H1 (cell line): ENCODE measurements around the gene IZUMO2. TPM values are rescaled to one million over a fixed set of nuclear protein-coding genes. Genes with fewer than 3 reads are reported as not detected.

Source experiments
- CTCF ChIA-PET: fragments of 300-600 bp; sonication (Branson Sonifier 250); formaldehyde crosslinking; loops from one replicate; lab custom pipeline; 2021; ENCODE audit not compliant: partially characterized antibody; lab: Charles Lee
- POLR2A ChIA-PET: fragments of 300-600 bp; sonication (Branson Sonifier 250); formaldehyde crosslinking; loops from one replicate; lab custom pipeline; 2021; ENCODE audit warnings: inconsistent platforms; ENCODE audit not compliant: partially characterized antibody; lab: Charles Lee
- DNase-seq, 2 experiments: peaks; one replicate each; pipeline versions ENCODE4 v3.0.0 to v3.0.0-alpha.2; 2010 to 2022; ENCODE audit warnings: low spot score in 2 of 2, low read depth in 1 of 2, mixed read lengths in 1 of 2
- FAIRE-seq: peaks from 2 replicates; lab custom pipeline; 2011; peaks lifted over from hg19 to GRCh38; lab: Jason Lieb, UNC
- H2AFZ ChIP-seq: 2 replicates; pipeline ENCODE4 v1.8.1; 2012; ENCODE audit warnings: low read length, inconsistent platforms
- H2AK5ac ChIP-seq: 2 replicates; pipeline ENCODE4 v1.6.1; 2013; ENCODE audit warnings: low read depth, low read length
- H2BK120ac ChIP-seq: replicated peaks from 2 replicates; pipeline ENCODE3; 2013; ENCODE audit warnings: low read depth, low read length, inconsistent platforms
- H2BK12ac ChIP-seq: 2 replicates; pipeline ENCODE4 v1.6.1; 2013; ENCODE audit warnings: low read depth, low read length
- H2BK15ac ChIP-seq: 2 replicates; pipeline ENCODE4 v1.6.1; 2013; ENCODE audit warnings: low read length
- H2BK20ac ChIP-seq: 2 replicates; pipeline ENCODE4 v1.6.1; 2013; ENCODE audit warnings: low read length
- H2BK5ac ChIP-seq: 2 replicates; pipeline ENCODE4 v1.6.1; 2013; ENCODE audit warnings: low read depth, low read length
- H3K14ac ChIP-seq: 2 replicates; pipeline ENCODE4 v1.6.1; 2013; ENCODE audit warnings: inconsistent platforms; ENCODE audit not compliant: insufficient read length
- H3K18ac ChIP-seq: 2 replicates; pipeline ENCODE4 v1.6.1; 2013; ENCODE audit warnings: low read length; ENCODE audit errors: extremely low read depth
- H3K23ac ChIP-seq: 2 replicates; pipeline ENCODE4 v1.6.1; 2013; ENCODE audit warnings: inconsistent platforms; ENCODE audit not compliant: insufficient read length
- H3K23me2 ChIP-seq: 2 replicates; pipeline ENCODE4 v1.6.1; 2013; ENCODE audit warnings: low read depth, low read length
- H3K27ac ChIP-seq: 2 replicates; pipeline ENCODE4 v1.6.1; 2011; ENCODE audit warnings: low read depth, low read length, inconsistent platforms
- H3K27me3 ChIP-seq, 4 experiments: replicated peaks in 1 of 4; 1 replicate in 1 of 4; 2 replicates in 3 of 4; pipeline versions ENCODE4 v1.6.1 to v1.8.1; 2011 to 2013; ENCODE audit warnings: low read length in 3 of 4, mild to moderate bottlenecking in 3 of 4, inconsistent platforms in 2 of 4, mixed read lengths in 2 of 4, moderate library complexity in 1 of 4; ENCODE audit not compliant: control insufficient read depth in 3 of 4, insufficient read depth in 3 of 4; ENCODE audit errors: extremely low read depth in 1 of 4
- H3K36me3 ChIP-seq, 4 experiments: 2 replicates each; pipeline versions ENCODE4 v1.6.1 to v1.8.1; 2011 to 2013; ENCODE audit warnings: mild to moderate bottlenecking in 4 of 4, low read length in 3 of 4, moderate library complexity in 2 of 4, control low read depth in 1 of 4, inconsistent platforms in 1 of 4; ENCODE audit not compliant: insufficient read depth in 4 of 4, control insufficient read depth in 2 of 4
- H3K4ac ChIP-seq: replicated peaks from 2 replicates; pipeline ENCODE3; 2013; ENCODE audit warnings: low read length, low read depth, mixed read lengths, inconsistent platforms; ENCODE audit not compliant: insufficient read length
- H3K4me1 ChIP-seq, 4 experiments: replicated peaks in 1 of 4; 1 replicate in 1 of 4; 2 replicates in 3 of 4; pipeline versions ENCODE4 v1.6.1 to v1.8.1; 2011 to 2013; ENCODE audit warnings: low read length in 3 of 4, inconsistent platforms in 2 of 4, mixed read lengths in 1 of 4; ENCODE audit not compliant: insufficient read depth in 4 of 4, control insufficient read depth in 3 of 4
- H3K4me2 ChIP-seq, 2 experiments: 2 replicates each; pipeline versions ENCODE4 v1.6.1 to v1.8.1; 2011 to 2013; ENCODE audit warnings: low read depth in 2 of 2, low read length in 2 of 2, control low read depth in 1 of 2, inconsistent platforms in 1 of 2, mild to moderate bottlenecking in 1 of 2; ENCODE audit not compliant: insufficient read depth in 1 of 2
- H3K4me3 ChIP-seq, 4 experiments: fragments of 200-600, 300-600 bp in 1 of 4; sonication (generic), shearing (Covaris generic), sonication (Bioruptor Twin) in 1 of 4; 2 replicates each; pipeline versions ENCODE4 v1.5.1 to v1.8.1; 2011 to 2016; ENCODE audit warnings: low read length in 4 of 4, low read depth in 3 of 4, control low read depth in 2 of 4, inconsistent platforms in 2 of 4, mild to moderate bottlenecking in 2 of 4, mixed read lengths in 1 of 4, moderate library complexity in 1 of 4; ENCODE audit not compliant: insufficient read depth in 2 of 4; ENCODE audit errors: extremely low read depth in 1 of 4
- H3K56ac ChIP-seq: replicated peaks from 2 replicates; pipeline ENCODE3; 2013; ENCODE audit warnings: low read depth, mild to moderate bottlenecking, mixed read lengths, low read length, inconsistent platforms; ENCODE audit not compliant: insufficient read length
- H3K79me1 ChIP-seq: 2 replicates; pipeline ENCODE4 v1.6.1; 2013; ENCODE audit warnings: low read depth, low read length, control low read depth
- H3K79me2 ChIP-seq, 2 experiments: 2 replicates each; pipeline versions ENCODE4 v1.6.1 to v1.8.1; 2012 to 2013; ENCODE audit warnings: low read length in 2 of 2, mild to moderate bottlenecking in 2 of 2, inconsistent platforms in 1 of 2; ENCODE audit not compliant: insufficient read depth in 2 of 2, control insufficient read depth in 1 of 2
- H3K9ac ChIP-seq, 4 experiments: replicated peaks in 1 of 4; 1 replicate in 1 of 4; 2 replicates in 3 of 4; pipeline versions ENCODE4 v1.6.1 to v1.8.1; 2011 to 2013; ENCODE audit warnings: low read depth in 3 of 4, low read length in 3 of 4, control low read depth in 2 of 4, mild to moderate bottlenecking in 2 of 4, moderate library complexity in 2 of 4, inconsistent platforms in 1 of 4; ENCODE audit errors: extremely low read depth in 1 of 4
- H3K9me3 ChIP-seq, 2 experiments: 2 replicates each; pipeline versions ENCODE4 v1.6.1 to v1.8.1; 2012 to 2013; ENCODE audit warnings: mild to moderate bottlenecking in 2 of 2, moderate library complexity in 2 of 2, control low read depth in 1 of 2, inconsistent platforms in 1 of 2, low read depth in 1 of 2, low read length in 1 of 2, mixed read lengths in 1 of 2; ENCODE audit not compliant: insufficient read depth in 2 of 2
- H4K20me1 ChIP-seq, 2 experiments: replicated peaks in 1 of 2; 2 replicates each; pipeline versions ENCODE3 to v1.8.1; 2011 to 2013; ENCODE audit warnings: inconsistent platforms in 2 of 2, low read length in 2 of 2, mild to moderate bottlenecking in 1 of 2; ENCODE audit not compliant: insufficient read depth in 2 of 2, control insufficient read depth in 1 of 2
- H4K5ac ChIP-seq: 2 replicates; pipeline ENCODE4 v1.6.1; 2013; ENCODE audit warnings: low read length, low read depth, mixed read lengths, inconsistent platforms; ENCODE audit not compliant: insufficient read length
- H4K8ac ChIP-seq: 2 replicates; pipeline ENCODE4 v1.8.0; 2013; ENCODE audit warnings: mild to moderate bottlenecking, moderate library complexity, low read length, inconsistent platforms; ENCODE audit not compliant: insufficient read depth; ENCODE audit errors: extremely low read depth
- H4K91ac ChIP-seq: replicated peaks from 2 replicates; pipeline ENCODE3; 2013; ENCODE audit warnings: low read length, mixed read lengths, inconsistent platforms; ENCODE audit not compliant: insufficient read length
- CREB1 ChIP-seq: IDR thresholded peaks from 2 replicates; pipeline ENCODE4 v1.6.1; 2012; ENCODE audit warnings: inconsistent platforms
- GTF2F1 ChIP-seq: IDR thresholded peaks from 2 replicates; pipeline ENCODE4 v1.6.1; 2012; ENCODE audit warnings: low read depth, low read length, improper control_type of control experiment, borderline replicate concordance
- NANOG ChIP-seq: IDR thresholded peaks from 2 replicates; pipeline ENCODE4 v1.6.1; 2011; ENCODE audit warnings: low read length, low read depth, mild to moderate bottlenecking, inconsistent platforms; ENCODE audit not compliant: insufficient read depth, poor library complexity, severe bottlenecking
- POLR2AphosphoS5 ChIP-seq: IDR thresholded peaks from 2 replicates; pipeline ENCODE4 v1.6.1; 2011; ENCODE audit warnings: low read depth, low read length
- RFX5 ChIP-seq: IDR thresholded peaks from 2 replicates; pipeline ENCODE4 v1.6.1; 2011; ENCODE audit warnings: low read depth, low read length, improper control_type of control experiment, borderline replicate concordance
- RXRA ChIP-seq: IDR thresholded peaks from 2 replicates; pipeline ENCODE4 v1.6.1; 2011; ENCODE audit warnings: low read depth, mild to moderate bottlenecking, low read length, moderate library complexity; ENCODE audit not compliant: insufficient read depth
- SRF ChIP-seq: IDR thresholded peaks from 2 replicates; pipeline ENCODE4 v1.6.1; 2011; ENCODE audit warnings: mild to moderate bottlenecking, low read depth, low read length, moderate library complexity
- WGBS, 2 experiments: shearing (Covaris generic) in 1 of 2; methylation state at CpG; one replicate each; pipeline versions ENCODE4 v1.1.6 to v1.1.7; 2013 to 2015; ENCODE audit warnings: low lambda C conversion rate in 2 of 2, mixed read lengths in 2 of 2, inconsistent platforms in 1 of 2, low coverage in 1 of 2, missing lambda C conversion rate in 1 of 2; ENCODE audit not compliant: insufficient replicate concordance in 2 of 2, insufficient coverage in 1 of 2, insufficient read length in 1 of 2; ENCODE audit errors: extremely low coverage in 1 of 2, missing lambda C conversion rate in 1 of 2; 5-methylcytosine and 5-hydroxymethylcytosine counted together
- polyA plus RNA-seq, 7 experiments: library from polyadenylated mRNA; depleted of rRNA in 3 of 7; stranded (reverse) in 5 of 7; unstranded in 2 of 7; fragments of >200 nt in 5 of 7; fragments of 200-250 nt in 2 of 7; gene quantifications; 1 replicate in 5 of 7; 2 replicates in 1 of 7; 4 replicates in 1 of 7; pipeline versions ENCODE4 v1.2.1 to v1.2.3, GENCODE V29; 2011 to 2013; ENCODE audit warnings: missing spikeins in 2 of 7, mixed read lengths in 2 of 7
- total RNA-seq: library from RNA; stranded (reverse); fragmentation: NEBNext Ultra II Directional; extraction: Animal tissue kit (Norgen Biotek cat#: 25700); gene quantifications from 2 replicates; pipeline ENCODE4 v1.2.1, GENCODE V29; 2021

Gene IZUMO2
- total and polyA plus RNA-seq, 2 of the 8 experiments (the other 6 are each of a cell fraction or from before 2014, with no cell fraction given), result 1.7 to 1.9 TPM

DNA sequence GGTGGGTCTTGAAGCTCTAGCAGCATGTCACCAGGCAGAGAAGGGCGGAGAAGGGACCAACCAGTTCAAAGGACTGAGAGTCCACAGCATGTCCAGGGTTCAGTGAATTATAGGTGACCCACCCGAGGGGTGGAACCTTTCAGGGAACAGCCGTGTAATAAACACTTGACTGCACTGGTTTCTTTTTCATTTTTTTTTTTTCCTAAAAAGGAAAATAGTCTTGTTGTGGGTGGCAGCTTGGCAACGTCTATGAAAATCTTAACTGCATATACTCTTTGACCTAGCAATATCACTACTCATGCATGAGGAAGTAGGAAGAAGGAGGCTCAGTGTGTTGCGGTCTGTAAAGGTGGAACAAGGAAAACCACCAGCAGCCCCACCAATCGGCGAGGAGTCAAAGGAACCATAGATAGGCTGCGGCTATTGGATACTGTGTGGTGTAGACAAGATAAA, 27.4 kb upstream of the IZUMO2 start:
- Histone ChIP-seq H3K36me3 (no peaks in the 10 kb centered on the region), H2AFZ (no peak overlapping the region), H4K91ac (no peak overlapping the region), H2BK12ac (no peak overlapping the region), H2BK5ac (no peak overlapping the region), H4K5ac (no peak overlapping the region), H3K79me1 (no peaks in the 10 kb centered on the region), H3K56ac (no peak overlapping the region), H3K18ac (no peak overlapping the region), H3K23me2 (no peaks in the 10 kb centered on the region), H4K20me1 (no peaks in the 10 kb centered on the region), H2AK5ac (no peak overlapping the region), H3K4ac (no peak overlapping the region), H3K4me3 (no peak overlapping the region), H2BK120ac (no peak overlapping the region), H2BK20ac (no peak overlapping the region), H2BK15ac (no peak overlapping the region), H3K27ac (no peak overlapping the region), H3K14ac (no peak overlapping the region), H4K8ac (no peak overlapping the region), H3K23ac (no peak overlapping the region), H3K4me1 (no peaks in the 10 kb centered on the region), H3K27me3 (no peaks in the 10 kb centered on the region; a peak in 1 of 7 replicates), H3K79me2 (no peaks in the 10 kb centered on the region), H3K4me2 (no peak overlapping the region), H3K9ac (no peak overlapping the region), H3K9me3 (peaks cover 0 to 7% of the 10 kb centered on the region in 2 experiments; a peak in 3 of 4 replicates)
- DNase-seq, result no peak
- WGBS, 2 experiments, result 83% methylated on average over 8 of the region's 8 CpGs; no CpG with 5 or more reads in 1 of the 2 experiments
- TF ChIP-seq POLR2AphosphoS5 (no peak), GTF2F1 (no peak), RXRA (no peak), NANOG (no peak), CREB1 (no peak), RFX5 (no peak), SRF (no peak)
- CTCF ChIA-PET, result interaction anchor here (0.6 to 1.6 kb wide), 4 partner anchors 24 to 47 kb away, joined by 3 to 4 read pairs (median 3); no protein-coding TSS in a partner anchor
- FAIRE-seq, result no peak
- POLR2A ChIA-PET, result no interaction called here
